HL-60 (cell line): ENCODE results near the gene ANKRD55.

ENCODE experiments used
- CTCF ChIP-seq: IDR thresholded peaks from one replicate; pipeline ENCODE4 v1.5.1; 2011; ENCODE audit warnings: low read length, control low read depth, inconsistent platforms; ENCODE audit not compliant: insufficient read depth
- GABPA ChIP-seq: IDR thresholded peaks from 2 replicates; pipeline ENCODE4 v1.6.1; 2012; ENCODE audit warnings: low read depth
- POLR2AphosphoS5 ChIP-seq: IDR thresholded peaks from 2 replicates; pipeline ENCODE4 v1.6.1; 2012; ENCODE audit warnings: low read depth
- SPI1 ChIP-seq: IDR thresholded peaks from 2 replicates; pipeline ENCODE4 v1.6.1; 2012; ENCODE audit warnings: low read depth, mild to moderate bottlenecking, borderline replicate concordance
- TF ChIP-seq, protein P1 (sequence below): IDR thresholded peaks from 2 replicates; pipeline ENCODE4 v1.6.1; 2012; ENCODE audit warnings: low read depth; ENCODE audit not compliant: insufficient replicate concordance

GRCh38 chr5:56105511-56106291, 127.4 kb downstream of the ANKRD55 start:
- TF ChIP-seq POLR2AphosphoS5, result no peak
- TF ChIP-seq CTCF, result no peak
- no peak for TF ChIP-seq GABPA
- TF ChIP-seq, protein P1, sequence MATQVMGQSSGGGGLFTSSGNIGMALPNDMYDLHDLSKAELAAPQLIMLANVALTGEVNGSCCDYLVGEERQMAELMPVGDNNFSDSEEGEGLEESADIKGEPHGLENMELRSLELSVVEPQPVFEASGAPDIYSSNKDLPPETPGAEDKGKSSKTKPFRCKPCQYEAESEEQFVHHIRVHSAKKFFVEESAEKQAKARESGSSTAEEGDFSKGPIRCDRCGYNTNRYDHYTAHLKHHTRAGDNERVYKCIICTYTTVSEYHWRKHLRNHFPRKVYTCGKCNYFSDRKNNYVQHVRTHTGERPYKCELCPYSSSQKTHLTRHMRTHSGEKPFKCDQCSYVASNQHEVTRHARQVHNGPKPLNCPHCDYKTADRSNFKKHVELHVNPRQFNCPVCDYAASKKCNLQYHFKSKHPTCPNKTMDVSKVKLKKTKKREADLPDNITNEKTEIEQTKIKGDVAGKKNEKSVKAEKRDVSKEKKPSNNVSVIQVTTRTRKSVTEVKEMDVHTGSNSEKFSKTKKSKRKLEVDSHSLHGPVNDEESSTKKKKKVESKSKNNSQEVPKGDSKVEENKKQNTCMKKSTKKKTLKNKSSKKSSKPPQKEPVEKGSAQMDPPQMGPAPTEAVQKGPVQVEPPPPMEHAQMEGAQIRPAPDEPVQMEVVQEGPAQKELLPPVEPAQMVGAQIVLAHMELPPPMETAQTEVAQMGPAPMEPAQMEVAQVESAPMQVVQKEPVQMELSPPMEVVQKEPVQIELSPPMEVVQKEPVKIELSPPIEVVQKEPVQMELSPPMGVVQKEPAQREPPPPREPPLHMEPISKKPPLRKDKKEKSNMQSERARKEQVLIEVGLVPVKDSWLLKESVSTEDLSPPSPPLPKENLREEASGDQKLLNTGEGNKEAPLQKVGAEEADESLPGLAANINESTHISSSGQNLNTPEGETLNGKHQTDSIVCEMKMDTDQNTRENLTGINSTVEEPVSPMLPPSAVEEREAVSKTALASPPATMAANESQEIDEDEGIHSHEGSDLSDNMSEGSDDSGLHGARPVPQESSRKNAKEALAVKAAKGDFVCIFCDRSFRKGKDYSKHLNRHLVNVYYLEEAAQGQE, result no peak
- TF ChIP-seq SPI1, result no peak
